ENCODE measurements around the gene CD7. TPM values are rescaled to one million over a fixed set of nuclear protein-coding genes. Genes with fewer than 3 reads are reported as not detected.

The CD7 gene
- total RNA-seq, 1 donor from 2014 or later = 0.83 TPM

DNA sequence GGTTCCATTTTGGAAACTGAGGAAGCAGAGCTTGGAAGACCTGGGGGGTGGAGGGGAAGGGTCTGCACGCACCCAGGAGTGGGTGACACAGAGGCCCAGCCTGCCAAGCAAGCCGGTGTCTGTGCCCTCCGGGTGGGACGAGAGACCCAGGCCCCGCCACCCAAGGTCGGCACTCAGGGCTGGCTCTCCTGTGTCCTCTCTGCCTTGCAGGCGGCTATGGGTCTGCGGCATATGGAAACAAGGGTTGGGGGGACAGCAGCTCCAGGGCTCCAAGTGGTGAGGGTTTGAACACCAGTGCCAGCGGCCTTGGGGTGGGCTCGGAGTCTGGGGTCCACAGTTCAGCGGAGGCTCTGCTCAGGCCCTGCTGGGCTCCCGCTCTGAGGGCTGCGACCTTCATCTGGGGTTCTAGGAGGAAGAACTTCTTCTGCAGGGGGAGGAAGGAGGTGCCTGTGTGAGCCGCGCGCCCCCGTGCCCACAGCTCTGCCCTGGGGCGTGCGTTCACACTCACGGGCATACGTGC lies 4.6 kb upstream of the CD7 start:
- Mint-ChIP-seq H3K4me1 (peaks cover 16% of the 10 kb centered on the region), H3K27me3 (ENCODE audit: low read depth) (peaks cover 16% of the 10 kb centered on the region), H3K4me3 (no peak overlapping the region), H3K9me3 (no peaks in the 10 kb centered on the region), H3K36me3 (no peaks in the 10 kb centered on the region), H3K27ac (no peak overlapping the region)
- TF ChIP-seq, protein P1, sequence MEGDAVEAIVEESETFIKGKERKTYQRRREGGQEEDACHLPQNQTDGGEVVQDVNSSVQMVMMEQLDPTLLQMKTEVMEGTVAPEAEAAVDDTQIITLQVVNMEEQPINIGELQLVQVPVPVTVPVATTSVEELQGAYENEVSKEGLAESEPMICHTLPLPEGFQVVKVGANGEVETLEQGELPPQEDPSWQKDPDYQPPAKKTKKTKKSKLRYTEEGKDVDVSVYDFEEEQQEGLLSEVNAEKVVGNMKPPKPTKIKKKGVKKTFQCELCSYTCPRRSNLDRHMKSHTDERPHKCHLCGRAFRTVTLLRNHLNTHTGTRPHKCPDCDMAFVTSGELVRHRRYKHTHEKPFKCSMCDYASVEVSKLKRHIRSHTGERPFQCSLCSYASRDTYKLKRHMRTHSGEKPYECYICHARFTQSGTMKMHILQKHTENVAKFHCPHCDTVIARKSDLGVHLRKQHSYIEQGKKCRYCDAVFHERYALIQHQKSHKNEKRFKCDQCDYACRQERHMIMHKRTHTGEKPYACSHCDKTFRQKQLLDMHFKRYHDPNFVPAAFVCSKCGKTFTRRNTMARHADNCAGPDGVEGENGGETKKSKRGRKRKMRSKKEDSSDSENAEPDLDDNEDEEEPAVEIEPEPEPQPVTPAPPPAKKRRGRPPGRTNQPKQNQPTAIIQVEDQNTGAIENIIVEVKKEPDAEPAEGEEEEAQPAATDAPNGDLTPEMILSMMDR (IDR thresholded peaks at IDR 0.05; ENCODE audit: unreplicated experiment) = no peak
- DNase-seq (ENCODE audit: low spot score in 2 of 2, unreplicated experiment in 2 of 2) = no peak

DNA sequence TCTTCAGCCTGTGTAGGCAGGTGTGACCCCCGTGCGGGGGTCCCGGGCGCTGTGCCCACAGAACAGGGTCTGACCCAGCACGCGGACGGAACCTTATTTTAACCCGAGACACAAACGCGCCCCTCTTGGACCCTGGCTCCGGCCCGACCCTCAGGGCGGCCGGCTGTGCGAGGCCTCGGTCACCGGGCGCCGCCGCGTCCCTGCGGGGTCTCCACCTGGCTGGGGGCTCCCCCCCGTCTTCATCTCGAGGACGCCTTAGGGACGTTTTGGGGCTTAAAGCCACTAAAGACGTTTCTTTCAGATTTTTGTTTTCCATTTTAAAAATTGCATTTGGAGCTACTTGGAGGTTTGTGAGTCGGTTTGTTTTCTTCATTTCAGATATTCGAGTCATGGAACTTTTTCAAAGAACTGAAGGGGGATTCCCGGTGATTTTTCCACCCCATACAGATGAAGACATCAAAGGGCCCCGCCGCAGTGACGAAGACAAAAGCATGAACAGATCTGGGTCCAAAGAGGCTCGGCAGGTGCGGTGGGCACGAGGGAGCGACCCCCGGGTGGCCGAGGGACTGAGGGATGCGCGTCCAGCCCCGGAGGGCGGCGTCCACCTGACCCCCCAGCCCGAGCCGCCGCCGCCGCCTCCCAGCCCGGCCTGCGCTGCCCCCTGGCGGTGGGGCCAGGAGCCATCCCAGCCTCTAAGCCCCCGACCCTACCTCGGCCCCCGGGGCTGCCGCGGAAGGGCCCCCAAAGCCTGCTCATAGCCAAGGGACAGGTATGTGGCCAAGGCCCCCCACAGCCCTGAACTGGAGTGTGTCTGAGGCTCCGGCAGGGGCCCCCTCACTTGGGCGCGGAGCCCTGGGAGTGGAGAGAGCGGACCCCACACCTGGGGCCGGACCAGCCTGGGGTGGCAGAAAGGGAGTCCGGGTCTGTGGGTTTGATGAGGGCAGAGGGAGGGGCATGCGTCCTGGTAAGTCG lies 3.8 kb upstream of the CD7 start:
- no peaks in the 10 kb centered on the region for H3K36me3 Mint-ChIP-seq
- no peak overlapping the region for H3K27ac Mint-ChIP-seq
- H3K4me1 Mint-ChIP-seq = peaks cover 15% of the 10 kb centered on the region
- no peak overlapping the region for H3K4me3 Mint-ChIP-seq
- no peaks in the 10 kb centered on the region for H3K9me3 Mint-ChIP-seq
- peaks cover 16% of the 10 kb centered on the region for H3K27me3 Mint-ChIP-seq (ENCODE audit: low read depth)
- TF ChIP-seq, protein P1 (IDR thresholded peaks at IDR 0.05; ENCODE audit: unreplicated experiment) = peak; percentile 83
- peak in 1 of 2 experiments; percentile 65 for DNase-seq (ENCODE audit: low spot score in 2 of 2, unreplicated experiment in 2 of 2)

DNA sequence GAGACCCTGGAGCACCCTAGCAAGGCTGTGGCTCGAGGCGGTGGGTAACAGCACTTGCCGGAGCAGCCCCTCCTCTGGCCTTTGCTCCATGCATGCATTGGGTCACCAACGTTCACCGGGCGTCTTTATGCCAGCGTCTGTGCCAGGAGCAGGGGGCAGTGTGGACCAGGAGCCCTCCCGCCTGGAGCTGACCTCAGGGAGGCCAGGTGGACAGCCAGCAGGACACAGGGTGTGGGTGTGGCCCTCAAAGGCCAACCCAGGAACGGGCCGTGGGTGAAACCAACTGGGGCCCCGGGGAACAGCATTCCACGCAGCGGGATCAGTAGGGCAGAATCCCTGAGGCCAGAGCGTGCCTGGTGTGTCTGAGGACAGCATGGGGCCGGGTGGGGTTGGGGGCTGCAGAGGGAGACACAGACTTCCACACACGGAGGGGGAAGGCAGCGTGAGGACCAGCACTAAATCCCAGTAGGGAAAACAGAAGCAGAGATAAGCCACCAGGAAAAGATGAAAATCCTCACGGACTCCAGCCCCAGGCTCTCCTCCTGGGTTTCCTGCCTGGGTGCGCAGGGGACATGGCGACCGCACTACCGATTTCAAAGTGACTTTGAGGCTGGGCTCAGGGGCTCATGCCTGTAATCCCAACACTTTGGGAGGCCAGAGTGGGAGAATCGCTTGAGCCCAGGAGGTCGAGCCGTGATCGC lies 2.9 kb upstream of the CD7 start:
- DNase-seq (ENCODE audit: low spot score in 2 of 2, unreplicated experiment in 2 of 2) = no peak
- Mint-ChIP-seq H3K4me1 (peaks cover 21% of the 10 kb centered on the region), H3K36me3 (no peaks in the 10 kb centered on the region), H3K4me3 (no peak overlapping the region), H3K27ac (no peak overlapping the region), H3K27me3 (ENCODE audit: low read depth) (peaks cover 22% of the 10 kb centered on the region), H3K9me3 (no peaks in the 10 kb centered on the region)
- TF ChIP-seq, protein P1 (IDR thresholded peaks at IDR 0.05; ENCODE audit: unreplicated experiment) = no peak

DNA sequence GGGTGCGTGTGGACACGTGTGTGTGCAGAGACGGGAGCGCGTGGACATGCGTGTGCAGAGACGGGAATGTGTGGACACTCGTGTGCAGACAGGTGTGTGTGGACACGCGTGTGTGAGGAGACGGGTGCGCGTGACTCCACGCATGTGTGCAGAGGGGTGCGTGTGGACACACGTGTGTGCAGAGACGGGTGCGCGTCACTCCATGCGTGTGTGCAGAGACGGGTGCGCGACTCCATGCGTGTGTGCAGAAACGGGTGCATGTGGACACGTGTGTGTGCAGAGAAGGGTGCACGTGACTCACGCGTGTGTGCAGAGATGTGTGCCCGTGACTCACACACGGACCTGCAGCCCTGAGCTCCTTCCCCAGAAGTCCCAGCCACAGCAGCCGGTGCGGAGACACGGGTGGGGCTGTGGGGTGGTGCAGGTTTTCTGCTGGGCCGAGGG lies 2.2 kb upstream of the CD7 start:
- TF ChIP-seq, protein P1 (IDR thresholded peaks at IDR 0.05; ENCODE audit: unreplicated experiment) = no peak
- DNase-seq (ENCODE audit: low spot score in 2 of 2, unreplicated experiment in 2 of 2) = no peak
- Mint-ChIP-seq H3K27ac (no peak overlapping the region), H3K9me3 (no peaks in the 10 kb centered on the region), H3K4me1 (peaks cover 18% of the 10 kb centered on the region), H3K36me3 (no peaks in the 10 kb centered on the region), H3K4me3 (no peak overlapping the region), H3K27me3 (ENCODE audit: low read depth) (peaks cover 21% of the 10 kb centered on the region)

DNA sequence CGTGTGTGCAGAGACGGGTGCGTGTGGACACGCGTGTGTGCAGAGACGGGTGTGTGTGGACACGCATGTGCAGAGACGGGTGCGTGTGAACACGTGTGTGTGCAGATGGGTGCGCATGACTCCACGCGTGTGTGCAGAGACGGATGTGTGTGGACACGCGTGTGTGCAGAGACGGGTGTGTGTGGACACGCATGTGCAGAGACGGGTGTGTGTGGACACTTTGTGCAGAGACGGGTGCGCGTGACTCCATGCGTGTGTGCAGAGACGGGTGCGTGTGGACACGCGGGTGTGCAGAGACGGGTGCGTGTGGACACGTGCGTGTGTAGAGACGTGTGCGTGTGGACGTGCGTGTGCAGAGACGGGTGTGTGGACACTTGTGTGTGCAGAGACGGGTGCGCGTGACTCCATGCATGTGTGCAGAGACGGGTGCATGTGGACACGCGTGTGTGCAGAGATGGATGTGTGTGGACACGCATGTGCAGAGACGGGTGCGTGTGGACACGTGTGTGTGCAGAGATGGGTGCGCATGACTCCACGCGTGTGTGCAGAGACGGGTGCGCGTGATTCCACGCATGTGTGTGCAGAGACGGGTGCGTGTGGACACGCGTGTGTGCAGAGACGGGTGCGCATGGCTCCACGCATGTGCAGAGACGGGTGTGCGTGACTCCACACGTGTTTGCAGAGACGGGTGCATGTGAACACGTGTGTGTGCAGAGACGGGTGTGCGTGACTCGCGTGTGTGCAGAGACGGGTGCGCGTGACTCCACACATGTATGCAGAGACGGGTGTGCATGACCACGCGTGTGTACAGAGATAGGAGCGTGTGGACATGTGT lies 1.6 kb upstream of the CD7 start:
- no peaks in the 10 kb centered on the region for H3K9me3 Mint-ChIP-seq
- TF ChIP-seq, protein P1 (IDR thresholded peaks at IDR 0.05; ENCODE audit: unreplicated experiment) = no peak

More for the DNA sequence above, 1.6 kb upstream of the CD7 start:
- no peak overlapping the region for H3K27ac Mint-ChIP-seq
- no peak overlapping the region for H3K4me3 Mint-ChIP-seq
- peaks cover 16% of the 10 kb centered on the region for H3K4me1 Mint-ChIP-seq
- H3K36me3 Mint-ChIP-seq = no peaks in the 10 kb centered on the region
- H3K27me3 Mint-ChIP-seq (ENCODE audit: low read depth) = peaks cover 18% of the 10 kb centered on the region
- no peak for DNase-seq (ENCODE audit: low spot score in 2 of 2, unreplicated experiment in 2 of 2)

All from mesothelial cell of epicardium (in vitro differentiated cells).